OCI-LY1 (cell line): ENCODE data around the gene RAB5IF.

ENCODE experiments used
- H2AFZ ChIP-seq: fragments of 200-600 bp; sonication (generic), shearing (Covaris generic); 2 replicates; pipeline ENCODE4 v1.6.0; 2014; ENCODE audit warnings: antibody characterized with exemption, mild to moderate bottlenecking, low read length
- H3F3A ChIP-seq: fragments of 200-600 bp; sonication (generic), shearing (Covaris generic); 2 replicates; pipeline ENCODE4 v1.6.0; 2014; ENCODE audit warnings: mild to moderate bottlenecking, antibody characterized with exemption, low read length, moderate library complexity; ENCODE audit not compliant: insufficient read depth
- H3K27ac ChIP-seq: fragments of 200-600 bp; sonication (generic); 2 replicates; pipeline ENCODE4 v1.5.1; 2014; ENCODE audit warnings: low read length, mixed run types, mild to moderate bottlenecking, low read depth; ENCODE audit not compliant: poor library complexity, severe bottlenecking
- H3K27me3 ChIP-seq: fragments of 200-600 bp; sonication (generic); 2 replicates; pipeline ENCODE4 v1.6.0; 2014; ENCODE audit warnings: antibody characterized with exemption, mild to moderate bottlenecking, low read length, moderate library complexity; ENCODE audit not compliant: insufficient read depth
- H3K36me3 ChIP-seq: fragments of 200-600 bp; sonication (generic); 2 replicates; pipeline ENCODE4 v1.6.1; 2014; ENCODE audit warnings: mild to moderate bottlenecking, antibody characterized with exemption, low read length, moderate library complexity, mixed read lengths; ENCODE audit not compliant: insufficient read depth
- H3K4me1 ChIP-seq: fragments of 200-600 bp; sonication (generic); 2 replicates; pipeline ENCODE4 v1.5.1; 2014; ENCODE audit warnings: mild to moderate bottlenecking, low read length, moderate library complexity; ENCODE audit not compliant: insufficient read depth, severe bottlenecking
- H3K4me2 ChIP-seq: fragments of 200-600 bp; sonication (generic), shearing (Covaris generic); 2 replicates; pipeline ENCODE4 v1.6.1; 2014; ENCODE audit warnings: low read length
- H3K4me3 ChIP-seq: fragments of 200-600 bp; sonication (generic); 2 replicates; pipeline ENCODE4 v1.5.1; 2014; ENCODE audit warnings: low read length, low read depth, mild to moderate bottlenecking, mixed read lengths; ENCODE audit not compliant: poor library complexity, severe bottlenecking
- H3K79me2 ChIP-seq: fragments of 200-600 bp; shearing (Covaris generic); 2 replicates; pipeline ENCODE4 v1.6.1; 2016; ENCODE audit warnings: mixed run types, low read length, mixed read lengths; ENCODE audit not compliant: insufficient read depth
- H3K9ac ChIP-seq: fragments of 200-600 bp; sonication (generic), shearing (Covaris generic); 2 replicates; pipeline ENCODE4 v1.6.1; 2014; ENCODE audit warnings: mild to moderate bottlenecking, low read length, mixed read lengths
- H3K9me2 ChIP-seq: fragments of 200-600 bp; sonication (generic), shearing (Covaris generic); 2 replicates; pipeline ENCODE4 v1.6.1; 2014; ENCODE audit warnings: low read depth, mild to moderate bottlenecking, low read length, mixed read lengths
- H3K9me3 ChIP-seq: fragments of 200-600 bp; shearing (Covaris generic); 2 replicates; pipeline ENCODE4 v1.6.1; 2014; ENCODE audit warnings: low read length, mixed read lengths
- H4K20me1 ChIP-seq: fragments of 200-600 bp; sonication (generic), shearing (Covaris generic); 2 replicates; pipeline ENCODE4 v1.6.0; 2016; ENCODE audit warnings: mild to moderate bottlenecking, low read length; ENCODE audit not compliant: insufficient read depth
- EZH2 ChIP-seq: fragments of 200-600 bp; sonication (generic), shearing (Covaris generic); IDR thresholded peaks from 2 replicates; pipeline ENCODE4 v1.8.0; 2017; ENCODE audit warnings: borderline replicate concordance, mixed run types, mild to moderate bottlenecking, antibody characterized with exemption, low read length, moderate library complexity, mixed read lengths
- TF ChIP-seq, protein P1 (sequence below): fragments of 200-600 bp; sonication (generic), shearing (Covaris generic); IDR thresholded peaks from 2 replicates; pipeline ENCODE4 v1.5.1; 2017; ENCODE audit warnings: mild to moderate bottlenecking, antibody characterized with exemption, low read length, moderate library complexity, mixed read lengths

Gene RAB5IF

DNA sequence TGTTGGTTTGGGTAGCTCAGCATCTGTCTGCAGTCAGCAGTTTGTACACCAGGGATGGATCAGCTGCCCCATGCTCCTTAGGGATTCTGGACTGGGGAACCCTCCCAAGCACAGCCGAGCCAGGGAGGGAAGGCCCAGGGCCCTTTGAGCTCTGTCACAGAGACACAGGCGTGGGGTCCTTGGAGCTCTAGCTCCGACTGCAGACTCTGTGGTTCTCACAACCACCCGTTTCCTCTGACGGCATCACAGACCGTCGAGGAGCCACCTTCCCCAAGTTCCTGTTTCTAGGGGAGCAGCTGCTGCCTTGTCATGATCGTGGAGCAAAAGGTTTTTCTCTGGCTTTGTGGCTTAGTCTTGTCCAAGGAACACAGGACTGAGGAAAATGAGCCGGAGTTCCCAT lies 40.4 kb downstream of the RAB5IF start, which contains the start of gene SLA2:
Gene SLA2, minus strand, starts transcription at position 199 of the 400 bp plus-strand sequence. CDS start 4,861 bp downstream, outside the sequence.
- no peak within 1 kb of the TSS for H3K4me2 ChIP-seq
- H3K79me2 ChIP-seq, result no peaks in the 10 kb centered on the region
- H3F3A ChIP-seq, result no peaks in the 10 kb centered on the region

DNA sequence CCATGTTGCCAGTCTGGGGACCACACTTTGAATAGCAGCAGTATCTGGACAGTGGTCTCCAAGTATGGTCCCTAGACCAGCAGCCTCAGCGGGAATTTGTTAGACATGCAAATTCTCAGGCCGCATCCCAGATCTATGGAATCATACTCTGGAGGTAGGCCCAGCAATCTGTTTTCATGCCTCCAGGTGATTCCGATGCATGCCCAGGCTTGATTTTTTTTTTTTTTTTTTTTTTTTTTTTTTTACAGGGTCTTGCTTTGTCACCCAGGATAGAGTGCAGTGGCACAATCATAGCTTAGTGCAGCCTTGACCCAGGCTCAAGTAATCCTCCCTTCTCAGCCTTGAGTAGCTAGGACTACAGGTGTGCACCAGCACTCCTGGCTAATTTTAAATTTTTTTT lies 41.1 kb downstream of the RAB5IF start:
- no peaks in the 10 kb centered on the region for H3K36me3 ChIP-seq

More for the DNA sequence above, 40.4 kb downstream of the RAB5IF start, which contains the start of gene SLA2:
- Histone ChIP-seq H2AFZ (no peak within 1 kb of the TSS), H3K9ac (no peak within 1 kb of the TSS), H3K9me3 (no peaks in the 10 kb centered on the region), H3K27me3 (no peaks in the 10 kb centered on the region), H3K4me3 (no peak within 1 kb of the TSS), H4K20me1 (no peaks in the 10 kb centered on the region), H3K4me1 (no peaks in the 10 kb centered on the region), H3K27ac (no peak within 1 kb of the TSS), H3K9me2 (no peaks in the 10 kb centered on the region), H3K36me3 (no peaks in the 10 kb centered on the region)
- TF ChIP-seq, protein P1, sequence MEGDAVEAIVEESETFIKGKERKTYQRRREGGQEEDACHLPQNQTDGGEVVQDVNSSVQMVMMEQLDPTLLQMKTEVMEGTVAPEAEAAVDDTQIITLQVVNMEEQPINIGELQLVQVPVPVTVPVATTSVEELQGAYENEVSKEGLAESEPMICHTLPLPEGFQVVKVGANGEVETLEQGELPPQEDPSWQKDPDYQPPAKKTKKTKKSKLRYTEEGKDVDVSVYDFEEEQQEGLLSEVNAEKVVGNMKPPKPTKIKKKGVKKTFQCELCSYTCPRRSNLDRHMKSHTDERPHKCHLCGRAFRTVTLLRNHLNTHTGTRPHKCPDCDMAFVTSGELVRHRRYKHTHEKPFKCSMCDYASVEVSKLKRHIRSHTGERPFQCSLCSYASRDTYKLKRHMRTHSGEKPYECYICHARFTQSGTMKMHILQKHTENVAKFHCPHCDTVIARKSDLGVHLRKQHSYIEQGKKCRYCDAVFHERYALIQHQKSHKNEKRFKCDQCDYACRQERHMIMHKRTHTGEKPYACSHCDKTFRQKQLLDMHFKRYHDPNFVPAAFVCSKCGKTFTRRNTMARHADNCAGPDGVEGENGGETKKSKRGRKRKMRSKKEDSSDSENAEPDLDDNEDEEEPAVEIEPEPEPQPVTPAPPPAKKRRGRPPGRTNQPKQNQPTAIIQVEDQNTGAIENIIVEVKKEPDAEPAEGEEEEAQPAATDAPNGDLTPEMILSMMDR, result no peak
- no peak for TF ChIP-seq EZH2

DNA sequence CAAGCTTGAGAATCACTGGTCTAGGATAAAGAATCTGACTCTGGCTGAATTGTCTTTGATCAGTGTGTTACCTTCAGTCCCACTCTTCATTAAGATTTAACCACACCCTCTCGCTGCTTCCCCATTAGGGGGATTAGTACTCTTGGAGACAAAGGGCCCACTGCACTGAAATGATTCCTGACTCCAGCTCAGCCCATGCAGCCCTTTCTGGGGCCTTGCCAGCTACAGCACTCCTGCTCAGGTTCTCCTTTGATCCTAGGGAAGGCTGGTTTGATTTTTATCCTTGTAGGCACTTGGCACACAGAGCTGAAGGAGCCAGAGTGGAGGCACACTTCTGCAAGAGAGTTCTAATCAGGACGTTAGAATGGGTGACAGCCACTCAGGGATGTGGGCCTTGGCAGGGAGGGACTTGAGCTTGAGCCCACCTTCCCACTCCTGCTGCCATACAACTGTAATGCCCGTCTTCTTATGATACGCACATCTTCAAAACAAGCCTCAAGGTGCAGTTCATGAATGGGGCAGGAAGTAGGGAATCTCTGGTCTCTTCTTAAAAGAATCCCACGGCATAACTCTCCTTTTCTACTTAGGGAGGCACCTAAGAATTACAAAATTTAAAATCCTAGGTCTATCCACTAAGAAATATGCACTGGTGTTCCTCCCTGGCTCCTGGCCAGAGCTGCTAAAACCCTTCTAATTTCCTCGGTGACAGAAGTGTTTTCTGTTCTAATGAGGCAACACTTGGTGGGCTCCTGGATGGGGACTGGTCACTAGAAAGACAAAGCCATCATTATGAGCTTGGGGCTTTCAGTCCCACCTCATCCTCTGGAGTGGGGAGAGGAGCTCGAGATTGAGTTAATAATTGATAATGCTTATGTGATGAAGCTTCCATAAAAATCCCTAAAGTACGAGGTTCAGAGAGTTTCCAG lies 41.9 kb downstream of the RAB5IF start:
- Histone ChIP-seq H3K9me3 (no peaks in the 10 kb centered on the region), H3F3A (no peaks in the 10 kb centered on the region), H3K9me2 (no peaks in the 10 kb centered on the region), H4K20me1 (no peaks in the 10 kb centered on the region), H3K4me2 (no peak overlapping the region), H2AFZ (no peak overlapping the region), H3K27me3 (no peaks in the 10 kb centered on the region), H3K9ac (no peak overlapping the region), H3K79me2 (no peaks in the 10 kb centered on the region), H3K4me1 (no peaks in the 10 kb centered on the region), H3K27ac (no peak overlapping the region), H3K4me3 (no peak overlapping the region), H3K36me3 (no peaks in the 10 kb centered on the region)
- TF ChIP-seq EZH2, result no peak
- TF ChIP-seq, protein P1, result no peak

More for the DNA sequence above, 41.1 kb downstream of the RAB5IF start:
- H3K4me2 ChIP-seq, result no peak overlapping the region
- no peaks in the 10 kb centered on the region for H3K4me1 ChIP-seq
- no peaks in the 10 kb centered on the region for H3K9me3 ChIP-seq
- TF ChIP-seq, protein P1, result no peak
- no peak for TF ChIP-seq EZH2
- no peak overlapping the region for H3K27ac ChIP-seq
- H3K79me2 ChIP-seq, result no peaks in the 10 kb centered on the region
- no peaks in the 10 kb centered on the region for H4K20me1 ChIP-seq
- no peak overlapping the region for H3K4me3 ChIP-seq
- no peak overlapping the region for H3K9ac ChIP-seq
- H3K27me3 ChIP-seq, result no peaks in the 10 kb centered on the region
- no peaks in the 10 kb centered on the region for H3K9me2 ChIP-seq
- H3F3A ChIP-seq, result no peaks in the 10 kb centered on the region
- H2AFZ ChIP-seq, result no peak overlapping the region
